ENCODE measurements around the gene NTM. TPM values are rescaled to one million over a fixed set of nuclear protein-coding genes. Genes with fewer than 3 reads are reported as not detected.

NTM gene
- total RNA-seq, 1 experiment from 2014 or later, result not detected

DNA sequence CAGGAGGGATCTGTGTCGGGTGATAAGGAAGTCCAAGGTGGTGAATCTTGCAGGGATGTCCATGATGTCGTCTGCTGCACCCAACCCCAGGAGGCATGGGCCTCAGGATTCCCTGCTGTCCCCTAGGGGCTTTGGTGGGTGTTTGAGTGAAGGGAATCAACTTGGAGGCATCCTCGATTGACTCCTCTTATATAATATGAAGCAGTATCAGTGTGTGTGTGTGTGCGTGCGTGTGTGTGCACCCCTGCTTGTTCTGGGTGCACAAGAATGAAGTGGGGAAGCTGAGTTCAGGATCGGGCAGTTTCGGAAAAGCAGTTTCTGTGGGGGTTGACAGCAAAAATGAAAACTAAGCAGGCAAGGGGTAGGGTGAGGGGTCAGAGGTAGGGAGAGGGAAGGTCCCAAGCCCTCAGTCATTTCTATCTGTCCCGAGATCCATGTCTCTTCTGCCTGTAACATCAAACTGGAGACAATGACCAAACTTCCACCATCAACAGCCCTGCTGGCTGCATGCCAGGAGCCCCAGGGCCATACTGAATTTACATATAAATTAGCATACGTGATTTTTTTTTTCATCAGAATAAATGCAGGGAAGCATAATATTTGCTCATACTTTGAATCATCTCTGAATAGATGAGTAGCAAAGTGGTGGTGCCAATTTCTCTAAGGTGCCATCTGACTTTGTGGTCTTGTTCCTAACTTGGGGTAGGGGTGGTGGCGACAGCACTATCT lies 2.0 kb downstream of the NTM start:
- no peak for DNase-seq (ENCODE audit: low read depth, low spot score)
- Histone ChIP-seq H3K4me2 (ENCODE audit: low read length) (no peak overlapping the region), H2AFZ (ENCODE audit: low read depth, low read length, poor library complexity, severe bottlenecking) (no peak overlapping the region), H3K9ac (ENCODE audit: low read length) (no peak overlapping the region), H3K36me3 (ENCODE audit: control insufficient read depth in 1 of 2, insufficient read depth in 2 of 2, low read length in 2 of 2) (no peaks in the 10 kb centered on the region), H3K27me3 (ENCODE audit: insufficient read depth, low read length) (no peaks in the 10 kb centered on the region), H3K9me3 (ENCODE audit: control insufficient read depth in 1 of 2, insufficient read depth in 1 of 2, low read depth in 1 of 2, low read length in 2 of 2) (peaks cover 0 to 5% of the 10 kb centered on the region in 2 experiments; a peak in 2 of 4 replicates), H3K79me2 (ENCODE audit: insufficient read depth, low read length) (no peaks in the 10 kb centered on the region), H3K4me3 (replicated peaks in 1 of 2; ENCODE audit: low read depth in 1 of 2, low read length in 2 of 2) (no peak overlapping the region), H3K27ac (ENCODE audit: low read depth, low read length) (no peak overlapping the region), H3K9me2 (ENCODE audit: insufficient read depth) (no peaks in the 10 kb centered on the region), H3K4me1 (ENCODE audit: control insufficient read depth in 1 of 2, insufficient read depth in 2 of 2, low read length in 2 of 2) (no peaks in the 10 kb centered on the region), H4K20me1 (ENCODE audit: insufficient read depth) (no peaks in the 10 kb centered on the region)
- POLR2A ChIA-PET, result no interaction called here
- RAD21 ChIA-PET (ENCODE audit: low non-redundant PET in 1 of 2, low total read pairs in 2 of 2, uncharacterized antibody in 2 of 2, unreplicated experiment in 2 of 2), result no interaction called here
- intact Hi-C loops (cut with micrococcal nuclease), result no loop called here
- BruUV-seq (replicated peaks), result no TSS peak
- TF ChIP-seq EGR1 (IDR thresholded peaks at IDR 0.05; ENCODE audit: low read depth), result no peak
- TF ChIP-seq EZH2phosphoT487 (IDR thresholded peaks at IDR 0.05; ENCODE audit: borderline replicate concordance), result no peak
- TF ChIP-seq POLR2A (IDR thresholded peaks at IDR 0.05; ENCODE audit: borderline replicate concordance, extremely low read depth, insufficient read depth, insufficient read length), result no peak
- TF ChIP-seq FOSL1 (IDR thresholded peaks at IDR 0.05; ENCODE audit: low read depth), result no peak
- no peak for TF ChIP-seq SIN3A (IDR thresholded peaks at IDR 0.05; ENCODE audit: low read depth)
- no peak for TF ChIP-seq ELF1 (IDR thresholded peaks at IDR 0.05; ENCODE audit: borderline replicate concordance, low read depth)
- no peak for TF ChIP-seq ATF3 (IDR thresholded peaks at IDR 0.05)
- ATAC-seq, result no peak
- CTCF ChIA-PET, result no interaction called here

DNA sequence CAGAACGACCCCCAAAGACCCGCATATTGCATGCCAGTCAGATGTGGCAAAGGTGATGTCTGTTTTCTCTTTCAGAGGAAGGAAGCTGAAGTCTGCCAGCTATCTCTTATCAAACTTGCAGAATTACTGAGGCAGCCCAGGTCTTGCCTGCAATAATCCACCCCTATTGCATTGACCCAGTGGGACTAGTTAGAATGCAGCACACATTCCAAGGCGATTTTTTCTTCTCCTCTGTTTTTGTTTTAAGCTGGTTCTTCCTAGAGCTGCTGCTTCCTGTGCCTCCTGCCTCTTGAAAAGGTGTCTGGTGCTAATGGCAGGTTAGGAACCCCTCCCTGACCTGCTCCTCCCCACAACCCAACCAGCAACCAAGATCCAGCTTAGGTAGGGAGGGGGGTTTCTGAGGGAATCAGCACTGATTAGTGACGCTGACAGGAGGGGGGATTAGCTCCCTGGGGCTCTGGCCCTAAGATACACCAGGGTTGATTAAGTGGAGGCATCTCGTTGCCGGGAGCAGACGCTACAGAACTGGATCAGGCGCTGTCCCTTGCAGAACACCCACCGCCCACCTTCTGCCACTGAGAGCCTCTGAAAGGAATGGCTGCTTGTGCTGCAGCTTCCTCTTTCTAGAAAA lies 2.8 kb downstream of the NTM start:
- Histone ChIP-seq H3K9ac (ENCODE audit: low read length) (no peak overlapping the region), H3K4me3 (replicated peaks in 1 of 2; ENCODE audit: low read depth in 1 of 2, low read length in 2 of 2) (no peak overlapping the region), H3K4me1 (ENCODE audit: control insufficient read depth in 1 of 2, insufficient read depth in 2 of 2, low read length in 2 of 2) (no peaks in the 10 kb centered on the region), H4K20me1 (ENCODE audit: insufficient read depth) (no peaks in the 10 kb centered on the region), H3K4me2 (ENCODE audit: low read length) (no peak overlapping the region), H3K27ac (ENCODE audit: low read depth, low read length) (no peak overlapping the region), H3K9me2 (ENCODE audit: insufficient read depth) (no peaks in the 10 kb centered on the region), H3K27me3 (ENCODE audit: insufficient read depth, low read length) (no peaks in the 10 kb centered on the region), H3K79me2 (ENCODE audit: insufficient read depth, low read length) (no peaks in the 10 kb centered on the region), H3K9me3 (ENCODE audit: control insufficient read depth in 1 of 2, insufficient read depth in 1 of 2, low read depth in 1 of 2, low read length in 2 of 2) (no peaks in the 10 kb centered on the region; a peak in 2 of 4 replicates), H2AFZ (ENCODE audit: low read depth, low read length, poor library complexity, severe bottlenecking) (no peak overlapping the region), H3K36me3 (ENCODE audit: control insufficient read depth in 1 of 2, insufficient read depth in 2 of 2, low read length in 2 of 2) (no peaks in the 10 kb centered on the region)
- TF ChIP-seq, protein P1, sequence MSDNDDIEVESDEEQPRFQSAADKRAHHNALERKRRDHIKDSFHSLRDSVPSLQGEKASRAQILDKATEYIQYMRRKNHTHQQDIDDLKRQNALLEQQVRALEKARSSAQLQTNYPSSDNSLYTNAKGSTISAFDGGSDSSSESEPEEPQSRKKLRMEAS (IDR thresholded peaks at IDR 0.05), result no peak
- TF ChIP-seq ZFX (IDR thresholded peaks at IDR 0.05) (no peak), ZNF274 (IDR thresholded peaks at IDR 0.05; ENCODE audit: low read depth, low read length) (no peak), YY1 (IDR thresholded peaks at IDR 0.05; ENCODE audit: extremely low read depth, insufficient replicate concordance, low read depth, low read length) (no peak), POLR2A (IDR thresholded peaks at IDR 0.05; ENCODE audit: borderline replicate concordance, extremely low read depth, insufficient read depth, insufficient read length) (no peak), EGR1 (IDR thresholded peaks at IDR 0.05; ENCODE audit: low read depth) (no peak), TCF7L2 (IDR thresholded peaks at IDR 0.05; ENCODE audit: borderline replicate concordance, extremely low read depth, insufficient read depth, insufficient read length) (no peak), ATF3 (IDR thresholded peaks at IDR 0.05) (no peak), POLR2AphosphoS5 (IDR thresholded peaks at IDR 0.05; ENCODE audit: low read depth, low read length) (no peak), CEBPB (IDR thresholded peaks at IDR 0.05; ENCODE audit: low read depth) (no peak)
- DNase-seq (ENCODE audit: low read depth, low spot score), result no peak
- POLR2A ChIA-PET, result no interaction called here
- intact Hi-C loops (cut with micrococcal nuclease), result no loop called here
- ATAC-seq, result no peak
- CTCF ChIA-PET, result no interaction called here
- BruUV-seq (replicated peaks), result no TSS peak
- RAD21 ChIA-PET (ENCODE audit: low non-redundant PET in 1 of 2, low total read pairs in 2 of 2, uncharacterized antibody in 2 of 2, unreplicated experiment in 2 of 2), result no interaction called here

Data from HCT116 (cell line).